Stimulated activated CD4-positive, alpha-beta T cell treated with anti-CD3 and anti-CD28 coated beads, Interleukin-15, amount 100 ng/mL, for 48 hours (primary cell): ENCODE results near the gene MEOX2.

ENCODE experiments used
- DNase-seq, 2 donors: peaks; one replicate each; pipeline ENCODE4 v3.0.0-alpha.2; 2020; ENCODE audit warnings: low read depth in 2 of 2

Gene MEOX2

GRCh38 chr7:15681186-15681585, 5.3 kb downstream of the MEOX2 start:
- no peak for DNase-seq

- DNase-seq: no peak
Measured at GRCh38 chr7:15680446-15680845, 6.0 kb downstream of the MEOX2 start.

- no peak for DNase-seq
Measured at GRCh38 chr7:15679306-15679705, 7.2 kb downstream of the MEOX2 start.

GRCh38 chr7:15678653-15679052, 7.8 kb downstream of the MEOX2 start:
- DNase-seq: no peak

GRCh38 chr7:15675379-15675778, 11.1 kb downstream of the MEOX2 start:
- no peak for DNase-seq

- DNase-seq: no peak
Measured at GRCh38 chr7:15674586-15674985, 11.9 kb downstream of the MEOX2 start.

- no peak for DNase-seq
Measured at GRCh38 chr7:15669443-15670090, 16.9 kb downstream of the MEOX2 start.

GRCh38 chr7:15667991-15668390, 18.5 kb downstream of the MEOX2 start:
- no peak for DNase-seq

- no peak for DNase-seq
Measured at GRCh38 chr7:15662451-15662850, 24.0 kb downstream of the MEOX2 start.

- DNase-seq: no peak
Measured at GRCh38 chr7:15658247-15658646, 28.2 kb downstream of the MEOX2 start.

- DNase-seq: no peak
Measured at GRCh38 chr7:15652776-15653290, 33.6 kb downstream of the MEOX2 start.

- DNase-seq: no peak
Measured at GRCh38 chr7:15651693-15652092, 34.8 kb downstream of the MEOX2 start.

GRCh38 chr7:15650787-15651186, 35.7 kb downstream of the MEOX2 start:
- DNase-seq: no peak

GRCh38 chr7:15648461-15648961, 38.0 kb downstream of the MEOX2 start:
- DNase-seq: no peak

GRCh38 chr7:15647309-15647708, 39.2 kb downstream of the MEOX2 start:
- no peak for DNase-seq

- no peak for DNase-seq
Measured at GRCh38 chr7:15643000-15643705, 43.3 kb downstream of the MEOX2 start.

GRCh38 chr7:15628876-15629275, 57.6 kb downstream of the MEOX2 start:
- no peak for DNase-seq

GRCh38 chr7:15626041-15626440, 60.4 kb downstream of the MEOX2 start:
- no peak for DNase-seq

GRCh38 chr7:15625466-15625865, 61.0 kb downstream of the MEOX2 start:
- no peak for DNase-seq

GRCh38 chr7:15621468-15621867, 65.0 kb downstream of the MEOX2 start:
- no peak for DNase-seq

- DNase-seq: no peak
Measured at GRCh38 chr7:15620491-15621185, 65.8 kb downstream of the MEOX2 start.

GRCh38 chr7:15618275-15618674, 68.2 kb downstream of the MEOX2 start:
- DNase-seq: no peak

GRCh38 chr7:15612205-15612604, 74.3 kb downstream of the MEOX2 start:
- DNase-seq: no peak
